HCT116 (cell line): Measurements from ENCODE around the gene F2R. TPM values are rescaled to one million over a fixed set of nuclear protein-coding genes. Genes with fewer than 3 reads are reported as not detected.

ENCODE experiments used
- ATAC-seq: fragments of 200-7000 bp; cut with Tn5 transposase; 2 replicates; pipeline ENCODE4 v1.9.1; 2020; ENCODE audit warnings: mild to moderate bottlenecking, moderate library complexity
- BruUV-seq: library from RNA; stranded (reverse); fragments of 400-500 nt; replicated peaks from 2 replicates; lab custom pipeline; 2021; lab: Mats Ljungman, UMichigan
- CTCF ChIA-PET: fragments of 300-600 bp; sonication (Branson Sonifier 250); formaldehyde crosslinking; loops from one replicate; lab custom pipeline; 2021; ENCODE audit warnings: antibody characterized with exemption; lab: Charles Lee
- POLR2A ChIA-PET: fragments of 300-600, 350-600 bp; sonication (Branson Sonifier 250); formaldehyde crosslinking; loops from one replicate; lab custom pipeline; 2021; ENCODE audit warnings: antibody characterized with exemption; lab: Charles Lee
- RAD21 ChIA-PET, 2 experiments: fragments of 300-600 bp; sonication (Branson Sonifier 250); formaldehyde crosslinking; loops; one replicate each; lab custom pipeline; 2023; ENCODE audit warnings: low total read pairs in 2 of 2; ENCODE audit not compliant: uncharacterized antibody in 2 of 2, unreplicated experiment in 2 of 2, low non-redundant PET in 1 of 2; lab: Charles Lee
- DNase-seq: peaks from one replicate; pipeline ENCODE4 v3.0.0-alpha.2; 2010; ENCODE audit warnings: low read depth, low spot score
- H2AFZ ChIP-seq: fragments of 200-600 bp; shearing (Covaris generic), sonication (generic); 2 replicates; pipeline ENCODE4 v1.6.1; 2017; ENCODE audit warnings: low read depth, mixed run types, mixed read lengths, antibody characterized with exemption, low read length; ENCODE audit not compliant: poor library complexity, severe bottlenecking
- H3K27ac ChIP-seq: 2 replicates; pipeline ENCODE4 v1.5.1; 2012; ENCODE audit warnings: low read depth, low read length
- H3K27me3 ChIP-seq: fragments of 200-600 bp; sonication (generic); 2 replicates; pipeline ENCODE4 v1.6.1; 2016; ENCODE audit warnings: mixed run types, low read length, mixed read lengths; ENCODE audit not compliant: insufficient read depth
- H3K36me3 ChIP-seq, 2 experiments: fragments of 200-500 bp in 1 of 2; fragments of 200-600 bp in 1 of 2; sonication (Bioruptor generic) in 1 of 2; sonication (generic) in 1 of 2; 2 replicates each; pipeline versions ENCODE4 v1.5.1 to v1.6.1; 2014 to 2016; ENCODE audit warnings: low read length in 2 of 2, inconsistent platforms in 1 of 2, mixed read lengths in 1 of 2, mixed run types in 1 of 2; ENCODE audit not compliant: insufficient read depth in 2 of 2, control insufficient read depth in 1 of 2
- H3K4me1 ChIP-seq, 2 experiments: fragments of 200-600 bp in 1 of 2; sonication (generic) in 1 of 2; 2 replicates each; pipeline versions ENCODE4 v1.5.1 to v1.6.1; 2012 to 2017; ENCODE audit warnings: low read length in 2 of 2, inconsistent platforms in 1 of 2, mild to moderate bottlenecking in 1 of 2, mixed read lengths in 1 of 2, mixed run types in 1 of 2, moderate library complexity in 1 of 2; ENCODE audit not compliant: insufficient read depth in 2 of 2, control insufficient read depth in 1 of 2
- H3K4me2 ChIP-seq: fragments of 200-600 bp; sonication (generic); 2 replicates; pipeline ENCODE4 v1.6.1; 2017; ENCODE audit warnings: mixed run types, low read length, mixed read lengths
- H3K4me3 ChIP-seq, 2 experiments: fragments of 200-600 bp in 1 of 2; sonication (generic) in 1 of 2; replicated peaks in 1 of 2; 2 replicates each; pipeline ENCODE4 v1.5.1; 2011 to 2016; ENCODE audit warnings: low read length in 2 of 2, control low read depth in 1 of 2, low read depth in 1 of 2, mild to moderate bottlenecking in 1 of 2, mixed read lengths in 1 of 2, mixed run types in 1 of 2
- H3K79me2 ChIP-seq: fragments of 200-600 bp; sonication (generic); 2 replicates; pipeline ENCODE4 v1.6.1; 2017; ENCODE audit warnings: mild to moderate bottlenecking, mixed run types, low read length, moderate library complexity, mixed read lengths; ENCODE audit not compliant: insufficient read depth
- H3K9ac ChIP-seq: fragments of 200-600 bp; sonication (generic); 2 replicates; pipeline ENCODE4 v1.6.1; 2016; ENCODE audit warnings: low read length, mixed read lengths
- H3K9me2 ChIP-seq: fragments of 200-600 bp; sonication (generic), shearing (Covaris generic); 2 replicates; pipeline ENCODE4 v1.6.1; 2017; ENCODE audit warnings: mixed run types, mild to moderate bottlenecking, moderate library complexity; ENCODE audit not compliant: insufficient read depth
- H3K9me3 ChIP-seq, 2 experiments: fragments of 200-500 bp in 1 of 2; fragments of 200-600 bp in 1 of 2; sonication (Bioruptor generic) in 1 of 2; sonication (generic) in 1 of 2; 2 replicates each; pipeline ENCODE4 v1.6.1; 2014 to 2017; ENCODE audit warnings: low read length in 2 of 2, mixed read lengths in 2 of 2, inconsistent platforms in 1 of 2, low read depth in 1 of 2, mild to moderate bottlenecking in 1 of 2, mixed run types in 1 of 2, moderate library complexity in 1 of 2; ENCODE audit not compliant: control insufficient read depth in 1 of 2, insufficient read depth in 1 of 2
- H4K20me1 ChIP-seq: fragments of 200-600 bp; sonication (generic), shearing (Covaris generic); 2 replicates; pipeline ENCODE4 v1.6.1; 2017; ENCODE audit warnings: mixed run types, mild to moderate bottlenecking, moderate library complexity; ENCODE audit not compliant: insufficient read depth
- CBX3 ChIP-seq: IDR thresholded peaks from 2 replicates; pipeline ENCODE4 v1.6.1; 2012; ENCODE audit warnings: low read depth
- CEBPB ChIP-seq: IDR thresholded peaks from 2 replicates; pipeline ENCODE4 v1.6.1; 2012; ENCODE audit warnings: low read depth
- ELF1 ChIP-seq: IDR thresholded peaks from 2 replicates; pipeline ENCODE4 v1.6.1; 2012; ENCODE audit warnings: low read depth, borderline replicate concordance
- EZH2phosphoT487 ChIP-seq: fragments of 200-600 bp; IDR thresholded peaks from 2 replicates; pipeline ENCODE4 v1.6.1; 2018; ENCODE audit warnings: antibody characterized with exemption, borderline replicate concordance
- FOSL1 ChIP-seq: IDR thresholded peaks from 2 replicates; pipeline ENCODE4 v1.6.1; 2012; ENCODE audit warnings: low read depth
- JUND ChIP-seq: IDR thresholded peaks from 2 replicates; pipeline ENCODE4 v1.6.1; 2012
- POLR2A ChIP-seq: IDR thresholded peaks from 2 replicates; pipeline ENCODE4 v1.7.0; 2011; ENCODE audit warnings: borderline replicate concordance; ENCODE audit not compliant: insufficient read depth, insufficient read length; ENCODE audit errors: extremely low read depth
- RAD21 ChIP-seq: IDR thresholded peaks from 2 replicates; pipeline ENCODE4 v1.6.1; 2012; ENCODE audit warnings: low read depth, mild to moderate bottlenecking
- SIN3A ChIP-seq: IDR thresholded peaks from 2 replicates; pipeline ENCODE4 v1.6.1; 2012; ENCODE audit warnings: low read depth
- SP1 ChIP-seq: IDR thresholded peaks from 2 replicates; pipeline ENCODE4 v1.6.1; 2012; ENCODE audit warnings: low read depth
- SRF ChIP-seq: IDR thresholded peaks from 2 replicates; pipeline ENCODE4 v1.6.1; 2012; ENCODE audit warnings: low read depth
- TCF7L2 ChIP-seq: IDR thresholded peaks from 2 replicates; pipeline ENCODE4 v1.7.0; 2011; ENCODE audit warnings: borderline replicate concordance, inconsistent platforms; ENCODE audit not compliant: insufficient read depth, insufficient read length; ENCODE audit errors: extremely low read depth
- ZFX ChIP-seq: fragments of 450-650 bp; IDR thresholded peaks from 2 replicates; pipeline ENCODE4 v1.6.1; 2017
- ZNF274 ChIP-seq: fragments of 200-500 bp; sonication (Bioruptor generic); IDR thresholded peaks from 2 replicates; pipeline ENCODE4 v1.6.1; 2014; ENCODE audit warnings: mild to moderate bottlenecking, low read depth, low read length, inconsistent platforms
- intact Hi-C: fragments of 100-400 bp; cut with micrococcal nuclease; formaldehyde crosslinking; loops from 2 replicates; pipeline ENCODE4 v1.10.0; 2022
- total RNA-seq: library from RNA; stranded (reverse); gene quantifications from one replicate; pipeline ENCODE4 v1.2.1, GENCODE V29; 2021; ENCODE audit not compliant: unreplicated experiment
- TF ChIP-seq, protein P1 (sequence below): IDR thresholded peaks from 2 replicates; pipeline ENCODE4 v1.6.1; 2012; ENCODE audit warnings: low read depth
- TF ChIP-seq, protein P2 (sequence below), 3 experiments: fragments of 200-600 bp in 1 of 3; sonication (generic) in 1 of 3; IDR thresholded peaks in 2 of 3; conservative IDR thresholded peaks in 1 of 3; 2 replicates each; pipeline ENCODE4 v1.5.1; 2012 to 2017; ENCODE audit warnings: low read depth in 2 of 3, low read length in 2 of 3, antibody characterized with exemption in 1 of 3, borderline replicate concordance in 1 of 3, control low read depth in 1 of 3, mild to moderate bottlenecking in 1 of 3, mixed read lengths in 1 of 3, mixed run types in 1 of 3, moderate library complexity in 1 of 3; ENCODE audit not compliant: insufficient read depth in 1 of 3
- TF ChIP-seq, protein P3 (sequence below): IDR thresholded peaks from 2 replicates; pipeline ENCODE4 v1.6.1; 2012
- TF ChIP-seq, protein P4 (sequence below): IDR thresholded peaks from 2 replicates; pipeline ENCODE4 v1.6.1; 2011; ENCODE audit warnings: mild to moderate bottlenecking, low read length, moderate library complexity; ENCODE audit not compliant: insufficient replicate concordance; ENCODE audit errors: extremely low read depth

The F2R gene
- total RNA-seq, 1 experiment from 2014 or later: 16.6 TPM

- no TSS peak for BruUV-seq
- no peaks in the 10 kb centered on the region for H3K36me3 ChIP-seq
- no peaks in the 10 kb centered on the region for H3K9me3 ChIP-seq
- no peaks in the 10 kb centered on the region for H3K9me2 ChIP-seq
- no peaks in the 10 kb centered on the region for H3K4me1 ChIP-seq
- ChIA-PET CTCF (no interaction called here), RAD21 (no interaction called here), POLR2A (no interaction called here)
- no peak overlapping the region for H3K9ac ChIP-seq
- TF ChIP-seq, protein P1, sequence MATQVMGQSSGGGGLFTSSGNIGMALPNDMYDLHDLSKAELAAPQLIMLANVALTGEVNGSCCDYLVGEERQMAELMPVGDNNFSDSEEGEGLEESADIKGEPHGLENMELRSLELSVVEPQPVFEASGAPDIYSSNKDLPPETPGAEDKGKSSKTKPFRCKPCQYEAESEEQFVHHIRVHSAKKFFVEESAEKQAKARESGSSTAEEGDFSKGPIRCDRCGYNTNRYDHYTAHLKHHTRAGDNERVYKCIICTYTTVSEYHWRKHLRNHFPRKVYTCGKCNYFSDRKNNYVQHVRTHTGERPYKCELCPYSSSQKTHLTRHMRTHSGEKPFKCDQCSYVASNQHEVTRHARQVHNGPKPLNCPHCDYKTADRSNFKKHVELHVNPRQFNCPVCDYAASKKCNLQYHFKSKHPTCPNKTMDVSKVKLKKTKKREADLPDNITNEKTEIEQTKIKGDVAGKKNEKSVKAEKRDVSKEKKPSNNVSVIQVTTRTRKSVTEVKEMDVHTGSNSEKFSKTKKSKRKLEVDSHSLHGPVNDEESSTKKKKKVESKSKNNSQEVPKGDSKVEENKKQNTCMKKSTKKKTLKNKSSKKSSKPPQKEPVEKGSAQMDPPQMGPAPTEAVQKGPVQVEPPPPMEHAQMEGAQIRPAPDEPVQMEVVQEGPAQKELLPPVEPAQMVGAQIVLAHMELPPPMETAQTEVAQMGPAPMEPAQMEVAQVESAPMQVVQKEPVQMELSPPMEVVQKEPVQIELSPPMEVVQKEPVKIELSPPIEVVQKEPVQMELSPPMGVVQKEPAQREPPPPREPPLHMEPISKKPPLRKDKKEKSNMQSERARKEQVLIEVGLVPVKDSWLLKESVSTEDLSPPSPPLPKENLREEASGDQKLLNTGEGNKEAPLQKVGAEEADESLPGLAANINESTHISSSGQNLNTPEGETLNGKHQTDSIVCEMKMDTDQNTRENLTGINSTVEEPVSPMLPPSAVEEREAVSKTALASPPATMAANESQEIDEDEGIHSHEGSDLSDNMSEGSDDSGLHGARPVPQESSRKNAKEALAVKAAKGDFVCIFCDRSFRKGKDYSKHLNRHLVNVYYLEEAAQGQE: no peak
- TF ChIP-seq ELF1 (no peak), SP1 (no peak), CBX3 (no peak), POLR2A (no peak), JUND (no peak), SRF (no peak), SIN3A (no peak), ZNF274 (no peak), FOSL1 (no peak), ZFX (no peak), TCF7L2 (no peak), EZH2phosphoT487 (no peak), CEBPB (no peak), RAD21 (no peak)
- TF ChIP-seq, protein P2, sequence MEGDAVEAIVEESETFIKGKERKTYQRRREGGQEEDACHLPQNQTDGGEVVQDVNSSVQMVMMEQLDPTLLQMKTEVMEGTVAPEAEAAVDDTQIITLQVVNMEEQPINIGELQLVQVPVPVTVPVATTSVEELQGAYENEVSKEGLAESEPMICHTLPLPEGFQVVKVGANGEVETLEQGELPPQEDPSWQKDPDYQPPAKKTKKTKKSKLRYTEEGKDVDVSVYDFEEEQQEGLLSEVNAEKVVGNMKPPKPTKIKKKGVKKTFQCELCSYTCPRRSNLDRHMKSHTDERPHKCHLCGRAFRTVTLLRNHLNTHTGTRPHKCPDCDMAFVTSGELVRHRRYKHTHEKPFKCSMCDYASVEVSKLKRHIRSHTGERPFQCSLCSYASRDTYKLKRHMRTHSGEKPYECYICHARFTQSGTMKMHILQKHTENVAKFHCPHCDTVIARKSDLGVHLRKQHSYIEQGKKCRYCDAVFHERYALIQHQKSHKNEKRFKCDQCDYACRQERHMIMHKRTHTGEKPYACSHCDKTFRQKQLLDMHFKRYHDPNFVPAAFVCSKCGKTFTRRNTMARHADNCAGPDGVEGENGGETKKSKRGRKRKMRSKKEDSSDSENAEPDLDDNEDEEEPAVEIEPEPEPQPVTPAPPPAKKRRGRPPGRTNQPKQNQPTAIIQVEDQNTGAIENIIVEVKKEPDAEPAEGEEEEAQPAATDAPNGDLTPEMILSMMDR (IDR thresholded peaks at IDR 0.05 in 2 of 3, conservative IDR thresholded peaks at IDR 0.05 in 1 of 3; ENCODE audit: borderline replicate concordance in 1 of 3, insufficient read depth in 1 of 3, low read depth in 2 of 3, low read length in 2 of 3): no peak
- TF ChIP-seq, protein P3, sequence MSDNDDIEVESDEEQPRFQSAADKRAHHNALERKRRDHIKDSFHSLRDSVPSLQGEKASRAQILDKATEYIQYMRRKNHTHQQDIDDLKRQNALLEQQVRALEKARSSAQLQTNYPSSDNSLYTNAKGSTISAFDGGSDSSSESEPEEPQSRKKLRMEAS: no peak
- TF ChIP-seq, protein P4, sequence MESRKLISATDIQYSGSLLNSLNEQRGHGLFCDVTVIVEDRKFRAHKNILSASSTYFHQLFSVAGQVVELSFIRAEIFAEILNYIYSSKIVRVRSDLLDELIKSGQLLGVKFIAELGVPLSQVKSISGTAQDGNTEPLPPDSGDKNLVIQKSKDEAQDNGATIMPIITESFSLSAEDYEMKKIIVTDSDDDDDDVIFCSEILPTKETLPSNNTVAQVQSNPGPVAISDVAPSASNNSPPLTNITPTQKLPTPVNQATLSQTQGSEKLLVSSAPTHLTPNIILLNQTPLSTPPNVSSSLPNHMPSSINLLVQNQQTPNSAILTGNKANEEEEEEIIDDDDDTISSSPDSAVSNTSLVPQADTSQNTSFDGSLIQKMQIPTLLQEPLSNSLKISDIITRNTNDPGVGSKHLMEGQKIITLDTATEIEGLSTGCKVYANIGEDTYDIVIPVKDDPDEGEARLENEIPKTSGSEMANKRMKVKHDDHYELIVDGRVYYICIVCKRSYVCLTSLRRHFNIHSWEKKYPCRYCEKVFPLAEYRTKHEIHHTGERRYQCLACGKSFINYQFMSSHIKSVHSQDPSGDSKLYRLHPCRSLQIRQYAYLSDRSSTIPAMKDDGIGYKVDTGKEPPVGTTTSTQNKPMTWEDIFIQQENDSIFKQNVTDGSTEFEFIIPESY: no peak
- ATAC-seq (no peak), DNase-seq (no peak)
- no peaks in the 10 kb centered on the region for H3K79me2 ChIP-seq
- H2AFZ ChIP-seq: no peak overlapping the region
- no peaks in the 10 kb centered on the region for H3K27me3 ChIP-seq
- no peaks in the 10 kb centered on the region for H4K20me1 ChIP-seq
- no peak overlapping the region for H3K4me2 ChIP-seq
- H3K27ac ChIP-seq: no peak overlapping the region
- H3K4me3 ChIP-seq: no peak overlapping the region
- intact Hi-C loops: no loop called here
Observed at GRCh38 chr5:76677849-76678472, 38.0 kb upstream of the F2R start.
